ENCODE data around the gene CANT1. TPM values are rescaled to one million over a fixed set of nuclear protein-coding genes. Genes with fewer than 3 reads are reported as not detected.
"Not testable (repeated sequence)": the region's sequence is repeated elsewhere in the genome, so short reads cannot be mapped to it uniquely, and the experiment has no call there.

The CANT1 gene
- total RNA-seq, 2 donors from 2014 or later = 247 to 390 TPM

DNA sequence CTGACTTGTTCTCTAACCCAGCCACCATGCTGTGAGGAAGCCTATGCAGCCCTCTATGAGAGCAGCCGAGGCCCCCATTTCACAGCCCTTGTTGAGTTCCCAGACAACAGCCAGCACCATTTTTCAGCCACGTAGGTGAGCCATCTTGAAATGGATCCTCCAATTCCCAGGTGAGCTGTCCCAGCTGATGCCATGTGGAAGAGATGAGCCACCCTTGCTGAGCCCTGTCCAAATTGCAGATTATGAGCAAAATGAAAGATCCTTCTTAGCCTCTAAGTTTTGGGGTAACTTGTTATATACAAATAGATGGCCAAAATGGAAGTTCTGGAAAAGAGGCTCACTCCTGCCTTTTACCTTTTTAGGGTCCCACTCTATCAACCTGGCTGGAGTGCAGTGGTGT, 58.7 kb downstream of the CANT1 start:
- no peaks in the 10 kb centered on the region for H3K27me3 ChIP-seq
- no peaks in the 10 kb centered on the region for H3K9me3 ChIP-seq
- no peak overlapping the region for H3K27ac ChIP-seq
- no peak overlapping the region for H3K4me3 ChIP-seq
- TF ChIP-seq, protein P1, sequence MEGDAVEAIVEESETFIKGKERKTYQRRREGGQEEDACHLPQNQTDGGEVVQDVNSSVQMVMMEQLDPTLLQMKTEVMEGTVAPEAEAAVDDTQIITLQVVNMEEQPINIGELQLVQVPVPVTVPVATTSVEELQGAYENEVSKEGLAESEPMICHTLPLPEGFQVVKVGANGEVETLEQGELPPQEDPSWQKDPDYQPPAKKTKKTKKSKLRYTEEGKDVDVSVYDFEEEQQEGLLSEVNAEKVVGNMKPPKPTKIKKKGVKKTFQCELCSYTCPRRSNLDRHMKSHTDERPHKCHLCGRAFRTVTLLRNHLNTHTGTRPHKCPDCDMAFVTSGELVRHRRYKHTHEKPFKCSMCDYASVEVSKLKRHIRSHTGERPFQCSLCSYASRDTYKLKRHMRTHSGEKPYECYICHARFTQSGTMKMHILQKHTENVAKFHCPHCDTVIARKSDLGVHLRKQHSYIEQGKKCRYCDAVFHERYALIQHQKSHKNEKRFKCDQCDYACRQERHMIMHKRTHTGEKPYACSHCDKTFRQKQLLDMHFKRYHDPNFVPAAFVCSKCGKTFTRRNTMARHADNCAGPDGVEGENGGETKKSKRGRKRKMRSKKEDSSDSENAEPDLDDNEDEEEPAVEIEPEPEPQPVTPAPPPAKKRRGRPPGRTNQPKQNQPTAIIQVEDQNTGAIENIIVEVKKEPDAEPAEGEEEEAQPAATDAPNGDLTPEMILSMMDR (IDR thresholded peaks at IDR 0.05) = no peak
- H3K36me3 ChIP-seq = no peaks in the 10 kb centered on the region
- H3K4me1 ChIP-seq = peaks cover 3% of the 10 kb centered on the region
- intact Hi-C loops (cut with DNase I) = no loop called here
- DNase-seq = no peak
- no peak overlapping the region for H3K9ac ChIP-seq (ENCODE audit: low read depth in 2 of 2, low read length in 2 of 2)

DNA sequence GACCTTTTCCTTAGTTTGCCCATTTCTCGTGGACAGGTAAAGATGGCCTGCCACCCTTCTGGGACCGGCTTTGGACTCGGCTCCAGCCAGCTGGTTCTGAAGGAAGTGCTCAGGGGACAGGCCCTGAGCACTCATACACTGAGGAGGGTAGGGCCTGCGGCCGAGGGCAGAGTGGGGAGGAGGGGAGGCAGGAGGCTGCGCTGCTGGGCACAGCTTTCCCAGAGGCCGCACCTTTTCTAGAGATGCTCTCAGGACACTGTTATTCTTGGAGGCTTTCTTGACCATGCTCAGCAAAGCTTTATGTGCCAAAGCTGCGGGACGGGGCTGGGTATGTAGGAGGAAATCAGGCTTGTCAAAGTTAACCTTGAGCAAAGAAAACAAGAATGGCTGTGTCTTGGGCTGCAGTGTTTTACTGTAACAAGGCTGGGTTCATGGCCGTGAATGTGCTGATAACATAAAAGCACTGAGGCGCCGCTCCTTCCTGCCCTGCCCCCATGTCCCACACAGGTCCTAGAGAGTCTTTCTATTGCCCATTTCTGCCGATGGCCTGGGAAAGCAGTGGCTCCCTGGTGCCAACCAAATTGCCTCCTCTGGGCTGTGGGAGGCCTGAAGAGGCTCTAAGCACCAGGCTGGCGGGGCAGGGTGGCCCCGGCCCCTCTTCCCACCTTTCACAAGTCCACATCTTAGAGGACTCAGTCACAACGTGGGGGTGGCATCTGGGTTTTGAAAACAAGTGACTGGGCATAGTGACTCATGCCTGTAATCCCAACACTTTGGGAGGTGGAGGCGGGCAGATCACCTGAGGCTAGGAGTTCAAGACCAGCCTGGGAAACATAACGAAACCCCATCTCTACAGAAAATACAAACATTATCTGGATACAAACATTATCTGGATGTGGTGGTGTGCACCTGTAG, 62.1 kb downstream of the CANT1 start:
- intact Hi-C loops (cut with DNase I) = no loop called here
- TF ChIP-seq, protein P1 (IDR thresholded peaks at IDR 0.05) = no peak
- DNase-seq = peak; percentile 62
- Histone ChIP-seq H3K27me3 (no peaks in the 10 kb centered on the region), H3K36me3 (no peaks in the 10 kb centered on the region), H3K4me1 (peaks cover 3% of the 10 kb centered on the region), H3K9ac (ENCODE audit: low read depth in 2 of 2, low read length in 2 of 2) (no peak overlapping the region), H3K9me3 (no peaks in the 10 kb centered on the region), H3K4me3 (no peak overlapping the region), H3K27ac (no peak overlapping the region)

DNA sequence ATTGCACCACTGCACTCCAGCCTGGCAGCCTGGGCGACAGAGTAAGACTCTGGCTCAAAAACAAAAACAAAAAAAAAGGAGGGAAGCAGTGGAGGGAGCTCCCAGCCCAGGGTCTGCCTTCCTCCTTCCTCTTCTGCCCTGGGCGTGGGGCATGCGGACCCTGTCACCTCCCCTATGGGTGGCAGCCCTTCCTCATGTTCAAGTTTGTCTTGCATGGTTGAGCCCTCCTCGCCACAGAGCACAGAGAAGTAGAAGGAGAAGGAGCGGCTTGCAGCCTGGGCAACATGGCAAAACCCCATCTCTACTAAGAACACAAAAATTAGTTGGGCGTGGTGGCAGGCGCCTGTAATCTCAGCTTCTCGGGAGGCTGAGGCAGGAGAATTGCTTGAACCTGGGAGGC, 62.9 kb downstream of the CANT1 start:
- Histone ChIP-seq H3K4me3 (no peak overlapping the region), H3K27me3 (no peaks in the 10 kb centered on the region), H3K9ac (ENCODE audit: low read depth in 2 of 2, low read length in 2 of 2) (no peak overlapping the region), H3K4me1 (peaks cover 3% of the 10 kb centered on the region), H3K27ac (no peak overlapping the region), H3K36me3 (no peaks in the 10 kb centered on the region), H3K9me3 (no peaks in the 10 kb centered on the region)
- no peak for DNase-seq
- TF ChIP-seq, protein P1 (IDR thresholded peaks at IDR 0.05) = no peak
- intact Hi-C loops (cut with DNase I) = no loop called here

DNA sequence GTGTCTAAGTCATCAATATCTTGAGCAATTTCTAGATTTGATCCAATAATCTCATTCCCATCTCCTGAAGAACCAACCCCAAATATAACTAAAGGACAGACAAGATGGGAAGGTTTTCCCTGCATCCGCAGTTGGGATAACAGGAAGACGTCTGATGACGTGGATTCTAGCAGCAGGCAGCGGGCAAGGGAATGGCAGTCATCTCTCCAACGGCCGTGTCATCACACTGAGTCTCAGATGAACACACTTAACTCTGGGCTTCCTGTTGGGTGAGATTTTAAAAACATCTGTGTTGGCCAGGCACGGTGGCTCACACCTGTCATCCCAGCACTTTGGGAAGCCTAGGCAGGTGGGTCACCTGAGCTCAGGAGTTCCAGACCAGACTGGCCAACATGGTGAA, 63.4 kb downstream of the CANT1 start:
- TF ChIP-seq, protein P1 (IDR thresholded peaks at IDR 0.05) = no peak
- no peak overlapping the region for H3K9ac ChIP-seq (ENCODE audit: low read depth in 2 of 2, low read length in 2 of 2)
- H3K4me3 ChIP-seq = no peak overlapping the region
- H3K9me3 ChIP-seq = no peaks in the 10 kb centered on the region
- intact Hi-C loops (cut with DNase I) = no loop called here
- no peak for DNase-seq
- H3K27ac ChIP-seq = no peak overlapping the region
- peaks cover 3% of the 10 kb centered on the region for H3K4me1 ChIP-seq
- no peaks in the 10 kb centered on the region for H3K36me3 ChIP-seq
- H3K27me3 ChIP-seq = no peaks in the 10 kb centered on the region

DNA sequence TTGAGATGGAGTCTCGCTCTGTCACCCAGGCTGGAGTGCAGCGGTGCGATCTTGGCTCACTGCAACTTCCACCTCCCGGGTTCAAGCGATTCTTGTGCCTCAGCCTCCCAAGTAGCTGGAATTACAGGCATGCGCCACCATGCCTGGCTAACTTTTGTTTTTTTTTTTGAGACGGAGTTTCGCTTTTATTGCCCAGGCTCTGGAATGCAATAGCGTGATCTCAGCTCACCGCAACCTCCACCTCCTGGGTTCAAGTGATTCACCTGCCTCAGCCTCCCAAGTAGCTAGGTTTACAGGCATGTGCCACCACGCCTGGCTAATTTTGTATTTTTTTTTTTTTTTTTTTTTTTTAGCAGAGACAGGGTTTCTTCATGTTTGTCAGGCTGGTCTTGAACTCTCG, 64.1 kb downstream of the CANT1 start:
- DNase-seq; H3K27ac ChIP-seq; H3K9ac ChIP-seq (ENCODE audit: low read depth in 2 of 2, low read length in 2 of 2); H3K27me3 ChIP-seq; intact Hi-C loops (cut with DNase I); H3K9me3 ChIP-seq; H3K4me3 ChIP-seq; H3K4me1 ChIP-seq; H3K36me3 ChIP-seq: not testable (repeated sequence)

DNA sequence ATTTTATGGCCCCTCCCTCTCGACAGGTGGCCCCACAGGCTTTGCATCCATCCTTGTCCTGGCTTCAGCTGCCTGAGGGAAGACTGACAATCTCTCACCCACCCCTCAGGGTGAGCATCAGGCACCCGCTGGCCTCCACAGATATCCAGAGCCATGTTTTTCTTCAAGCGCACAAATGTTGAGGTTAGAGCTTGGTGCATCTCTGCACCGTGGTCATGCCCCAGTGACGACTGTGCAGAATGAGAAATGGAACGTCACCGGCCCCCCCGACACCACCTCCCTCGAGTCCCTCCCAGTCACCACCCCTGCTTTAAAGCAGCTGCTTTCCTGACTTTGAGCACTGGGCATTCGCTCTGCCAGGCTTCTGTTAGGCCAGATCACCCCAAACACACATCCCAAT, 64.6 kb downstream of the CANT1 start:
- TF ChIP-seq, protein P1 (IDR thresholded peaks at IDR 0.05) = no peak
- intact Hi-C loops (cut with DNase I) = no loop called here
- no peak overlapping the region for H3K9ac ChIP-seq (ENCODE audit: low read depth in 2 of 2, low read length in 2 of 2)

More for the DNA sequence above, 64.6 kb downstream of the CANT1 start:
- H3K4me3 ChIP-seq = no peak overlapping the region
- H3K27me3 ChIP-seq = no peaks in the 10 kb centered on the region
- H3K4me1 ChIP-seq = peaks cover 3% of the 10 kb centered on the region
- no peaks in the 10 kb centered on the region for H3K9me3 ChIP-seq
- no peak overlapping the region for H3K27ac ChIP-seq
- no peak for DNase-seq
- H3K36me3 ChIP-seq = no peaks in the 10 kb centered on the region
